A549 (cell line): ENCODE data around the gene SAYSD1. TPM values are rescaled to one million over a fixed set of nuclear protein-coding genes. Genes with fewer than 3 reads are reported as not detected.

ENCODE experiments used
- ATAC-seq, 2 experiments: fragments of 200-7000 bp in 1 of 2; fragments of >200 bp in 1 of 2; cut with Nextera tagmentation in 1 of 2; cut with Tn5 transposase in 1 of 2; 3 replicates each; pipeline versions ENCODE4 v1.8.0 to v1.9.1; 2018 to 2020; ENCODE audit warnings: mild to moderate bottlenecking in 1 of 2, moderate library complexity in 1 of 2
- CTCF ChIA-PET: fragments of 300-600 bp; sonication (Branson Sonifier 250); formaldehyde crosslinking; extraction: SDS; loops from one replicate; lab custom pipeline; 2021; ENCODE audit warnings: antibody characterized with exemption, inconsistent platforms; lab: Yijun Ruan, JAX
- POLR2A ChIA-PET: fragments of 350-600 bp; formaldehyde crosslinking; extraction: SDS; loops from one replicate; lab custom pipeline; 2021; ENCODE audit warnings: antibody characterized with exemption, inconsistent platforms; lab: Yijun Ruan, JAX
- DNase-seq, 2 experiments: peaks; one replicate each; pipeline versions ENCODE4 v3.0.0 to v3.0.0-alpha.2; 2011 to 2016; ENCODE audit warnings: low read depth in 1 of 2, low spot score in 1 of 2
- FAIRE-seq: peaks from 2 replicates; lab custom pipeline; 2011; peaks lifted over from hg19 to GRCh38; lab: Jason Lieb, UNC
- H3K27ac ChIP-seq, 2 experiments: fragments of >200 bp; sonication (Bioruptor Twin); formaldehyde crosslinking; 3 replicates each; pipeline ENCODE4 v1.5.1; 2016 to 2017
- H3K4me1 ChIP-seq: fragments of >200 bp; sonication (Bioruptor Twin); formaldehyde crosslinking; 3 replicates; pipeline ENCODE4 v1.6.1; 2016
- H3K4me2 ChIP-seq: fragments of >200 bp; sonication (Bioruptor Twin); formaldehyde crosslinking; 3 replicates; pipeline ENCODE4 v1.6.1; 2016
- H3K4me3 ChIP-seq: fragments of >200 bp; sonication (Bioruptor Twin); formaldehyde crosslinking; 3 replicates; pipeline ENCODE4 v1.5.1; 2016
- H3K9me3 ChIP-seq: fragments of >200 bp; sonication (Bioruptor Twin); formaldehyde crosslinking; 3 replicates; pipeline ENCODE4 v1.6.1; 2016
- ATOH8 ChIP-seq: fragments of 250-450 bp; sonication (Bioruptor Pico); IDR thresholded peaks from 2 replicates; pipeline ENCODE4 v1.5.0; 2020; ENCODE audit warnings: low read depth, mild to moderate bottlenecking, moderate library complexity
- BCL3 ChIP-seq: fragments of >200 bp; sonication (Bioruptor Twin); formaldehyde crosslinking; IDR thresholded peaks from 3 replicates; pipeline ENCODE4 v1.6.1; 2016
- CBX2 ChIP-seq: fragments of 200-600 bp; sonication (generic); IDR thresholded peaks from 2 replicates; pipeline ENCODE4 v1.6.1; 2016; ENCODE audit warnings: low read depth, mild to moderate bottlenecking, borderline replicate concordance
- CEBPB ChIP-seq, 2 experiments: fragments of >200 bp in 1 of 2; sonication (Bioruptor Twin) in 1 of 2; formaldehyde crosslinking in 1 of 2; IDR thresholded peaks; 2 replicates each; pipeline ENCODE4 v1.6.1; 2012 to 2016
- CHD4 ChIP-seq: fragments of 200-600 bp; sonication (generic); IDR thresholded peaks from 2 replicates; pipeline ENCODE4 v1.6.1; 2016; ENCODE audit warnings: antibody characterized with exemption, mild to moderate bottlenecking, borderline replicate concordance
- E2F6 ChIP-seq: IDR thresholded peaks from 2 replicates; pipeline ENCODE4 v1.6.1; 2012; ENCODE audit warnings: low read depth, borderline replicate concordance
- ELK1 ChIP-seq: fragments of 150-350 bp; IDR thresholded peaks from 2 replicates; pipeline ENCODE4 v1.6.1; 2014; ENCODE audit warnings: low read depth, mild to moderate bottlenecking, low read length
- FOSB ChIP-seq: fragments of 250-450 bp; sonication (Bioruptor Pico); IDR thresholded peaks from 2 replicates; pipeline ENCODE4 v1.5.0; 2020; ENCODE audit warnings: mild to moderate bottlenecking, moderate library complexity
- FOSL2 ChIP-seq, 2 experiments: fragments of 450-650 bp in 1 of 2; fragments of >200 bp in 1 of 2; sonication (Bioruptor Twin) in 1 of 2; formaldehyde crosslinking; IDR thresholded peaks; 2 replicates each; pipeline versions ENCODE4 v1.5.0 to v1.6.1; 2016 to 2020; ENCODE audit warnings: mild to moderate bottlenecking in 1 of 2, moderate library complexity in 1 of 2
- HDAC2 ChIP-seq: fragments of 200-600 bp; sonication (generic); IDR thresholded peaks from 2 replicates; pipeline ENCODE4 v1.6.1; 2016
- HES2 ChIP-seq: fragments of >200 bp; sonication (Bioruptor Twin); formaldehyde crosslinking; IDR thresholded peaks from 2 replicates; pipeline ENCODE4 v1.6.1; 2016
- HOXB13 ChIP-seq: fragments of 250-450 bp; sonication (Bioruptor Pico); IDR thresholded peaks from 2 replicates; pipeline ENCODE4 v1.5.0; 2020; ENCODE audit warnings: low read depth, mild to moderate bottlenecking, moderate library complexity
- HOXB5 ChIP-seq: fragments of 250-450 bp; sonication (Bioruptor Pico); IDR thresholded peaks from 2 replicates; pipeline ENCODE4 v1.5.0; 2020; ENCODE audit warnings: mild to moderate bottlenecking, moderate library complexity
- MAFK ChIP-seq: fragments of 450-650 bp; IDR thresholded peaks from 2 replicates; pipeline ENCODE4 v1.6.1; 2014; ENCODE audit not compliant: partially characterized antibody
- MAX ChIP-seq: IDR thresholded peaks from 2 replicates; pipeline ENCODE4 v1.6.1; 2012
- PBX3 ChIP-seq: IDR thresholded peaks from 2 replicates; pipeline ENCODE4 v1.6.1; 2012
- POLR2A ChIP-seq: IDR thresholded peaks from 2 replicates; pipeline ENCODE4 v1.6.1; 2012; ENCODE audit warnings: mild to moderate bottlenecking, low read length
- RCOR1 ChIP-seq: fragments of 150-350 bp; IDR thresholded peaks from 2 replicates; pipeline ENCODE4 v1.6.1; 2014; ENCODE audit warnings: antibody characterized with exemption, low read length, low read depth
- TFCP2L1 ChIP-seq: fragments of 250-450 bp; sonication (Bioruptor Pico); IDR thresholded peaks from 2 replicates; pipeline ENCODE4 v1.5.0; 2021; ENCODE audit warnings: mild to moderate bottlenecking
- TP53 ChIP-seq: fragments of 250-450 bp; sonication (Bioruptor Pico); IDR thresholded peaks from 2 replicates; pipeline ENCODE4 v1.5.0; 2021; ENCODE audit warnings: mild to moderate bottlenecking, moderate library complexity
- ZC3H11A ChIP-seq: fragments of 450-650 bp; IDR thresholded peaks from 2 replicates; pipeline ENCODE4 v1.6.1; 2014; ENCODE audit warnings: antibody characterized with exemption, mild to moderate bottlenecking
- ZNF302 ChIP-seq: fragments of 250-450 bp; sonication (Bioruptor Pico); IDR thresholded peaks from 2 replicates; pipeline ENCODE4 v1.9.0; 2021; ENCODE audit warnings: inconsistent platforms, mild to moderate bottlenecking, moderate library complexity
- WGBS: methylation state at CpG from one replicate; pipeline ENCODE4 v1.1.6; 2017; ENCODE audit errors: missing lambda C conversion rate; 5-methylcytosine and 5-hydroxymethylcytosine counted together
- polyA plus RNA-seq, 4 experiments: library from polyadenylated mRNA; depleted of rRNA in 3 of 4; stranded (reverse); fragments of >200 nt; fragmentation: RNase III in 1 of 4; extraction: RNeasy Plus Mini Kit Qiagen cat#74134 plus additional on column Dnase treatment in 1 of 4; gene quantifications; 2 replicates in 3 of 4; 3 replicates in 1 of 4; pipeline ENCODE4 v1.2.3, GENCODE V29; 2011 to 2017

SAYSD1 gene
- polyA plus RNA-seq, 2 of the 4 experiments (the other 2 are of a cell fraction), result 8.1 to 15.6 TPM

GRCh38 chr6:39060467-39061160 is 54.4 kb downstream of the SAYSD1 start:
- DNase-seq (no peak), FAIRE-seq (no peak), ATAC-seq (no peak)
- TF ChIP-seq PBX3, result no peak
- TF ChIP-seq TFCP2L1, result no peak
- TF ChIP-seq FOSB (CRISPR knock-in tag), result no peak
- no peak for TF ChIP-seq ZC3H11A
- Histone ChIP-seq H3K4me3 (no peak overlapping the region), H3K4me2 (no peak overlapping the region), H3K27ac (no peak overlapping the region), H3K4me1 (no peaks in the 10 kb centered on the region), H3K9me3 (no peaks in the 10 kb centered on the region)
- 16% methylated on average over 6 of the region's 7 CpGs for WGBS
- ChIA-PET CTCF (no interaction called here), POLR2A (no interaction called here)

GRCh38 chr6:39059496-39060310 is 55.3 kb downstream of the SAYSD1 start:
- no peak overlapping the region for H3K27ac ChIP-seq

GRCh38 chr6:39058471-39059147 is 56.4 kb downstream of the SAYSD1 start:
- 28% methylated on average over 5 of the region's 6 CpGs for WGBS
- FAIRE-seq (no peak), DNase-seq (no peak), ATAC-seq (no peak)
- H3K27ac ChIP-seq, result no peak overlapping the region
- H3K4me2 ChIP-seq, result no peak overlapping the region
- H3K4me1 ChIP-seq, result no peaks in the 10 kb centered on the region
- CTCF ChIA-PET, result interaction anchor here (0.7 kb wide), 1 partner anchor 8 kb away, joined by 3 read pairs; no protein-coding TSS in a partner anchor
- no peak overlapping the region for H3K4me3 ChIP-seq
- no peaks in the 10 kb centered on the region for H3K9me3 ChIP-seq
- POLR2A ChIA-PET, result interaction anchor here (0.5 kb wide), 1 partner anchor 42 kb away, joined by 10 read pairs; no protein-coding TSS in a partner anchor
- TF ChIP-seq HOXB5 (CRISPR knock-in tag), result no peak
- TF ChIP-seq FOSL2 (IDR thresholded peaks at IDR 0.05), result no peak
- TF ChIP-seq FOSL2 (CRISPR knock-in tag; IDR thresholded peaks at IDR 0.05), result no peak
- no peak for TF ChIP-seq HOXB13 (CRISPR knock-in tag)
- no peak for TF ChIP-seq CBX2
- TF ChIP-seq HES2, result no peak
- no peak for TF ChIP-seq TP53 (CRISPR knock-in tag)
- no peak for TF ChIP-seq MAFK
- TF ChIP-seq E2F6, result no peak
- no peak for TF ChIP-seq ZNF302 (CRISPR knock-in tag)
- TF ChIP-seq ELK1, result no peak
- no peak for TF ChIP-seq HDAC2
- no peak for TF ChIP-seq BCL3
- TF ChIP-seq MAX, result no peak
- no peak for TF ChIP-seq RCOR1
- no peak for TF ChIP-seq ATOH8 (CRISPR knock-in tag)

More at GRCh38 chr6:39059496-39060310, 55.3 kb downstream of the SAYSD1 start:
- ATAC-seq, result no peak
- POLR2A ChIA-PET, result no interaction called here
- no peak for FAIRE-seq
- Histone ChIP-seq H3K4me3 (no peak overlapping the region), H3K9me3 (no peaks in the 10 kb centered on the region), H3K4me1 (no peaks in the 10 kb centered on the region), H3K4me2 (no peak overlapping the region)
- no peak for DNase-seq
- TF ChIP-seq HOXB13 (CRISPR knock-in tag) (no peak), POLR2A (no peak), HES2 (no peak), CHD4 (no peak), CEBPB (IDR thresholded peaks at IDR 0.05) (no peak)
- CTCF ChIA-PET, result interaction anchor here (0.6 kb wide), 1 partner anchor 50 kb away, joined by 3 read pairs; no protein-coding TSS in a partner anchor
- WGBS, result 22% methylated on average over 9 of the region's 14 CpGs
